GM21367 (cell line): ENCODE data around the gene DYDC1.
"Not testable (repeated sequence)": the region's sequence is repeated elsewhere in the genome, so short reads cannot be mapped to it uniquely, and the experiment has no call there.

ENCODE experiments used
- ATAC-seq: cut with Tn5 transposase; IDR thresholded peaks from one replicate; pipeline ENCODE4 v1.9.1; 2021; ENCODE audit not compliant: unreplicated experiment

Gene DYDC1

GRCh38 chr10:80356563-80356988, at the start of gene DYDC1, which contains the start of gene DYDC2:
Gene DYDC1, minus strand, starts transcription at chr10:80356755. Its CDS starts 4,154 bp downstream, at chr10:80352601.
Gene DYDC2, plus strand, starts transcription at chr10:80356781. Its CDS starts 5,663 bp downstream, at chr10:80362444.
- ATAC-seq: peak; percentile 62

- no peak for ATAC-seq
These were observed 49.6 kb upstream of the DYDC1 start for GRCh38 chr10:80406204-80406603.

- no peak for ATAC-seq
These were observed 49.1 kb upstream of the DYDC1 start for GRCh38 chr10:80405626-80406025.

- no peak for ATAC-seq
These were observed 48.5 kb upstream of the DYDC1 start for GRCh38 chr10:80405035-80405434.

GRCh38 chr10:80400136-80400804, 43.7 kb upstream of the DYDC1 start:
- ATAC-seq: no peak

GRCh38 chr10:80397014-80397413, 40.5 kb upstream of the DYDC1 start:
- ATAC-seq: no peak

- no peak for ATAC-seq
These were observed 37.9 kb upstream of the DYDC1 start for GRCh38 chr10:80394358-80394916.

GRCh38 chr10:80392250-80392649, 35.7 kb upstream of the DYDC1 start:
- no peak for ATAC-seq

- no peak for ATAC-seq
These were observed 34.2 kb upstream of the DYDC1 start for GRCh38 chr10:80390740-80391139.

GRCh38 chr10:80382989-80383388, 26.4 kb upstream of the DYDC1 start:
- ATAC-seq: peak; percentile 61

- no peak for ATAC-seq
These were observed 23.6 kb upstream of the DYDC1 start for GRCh38 chr10:80380185-80380584.

- no peak for ATAC-seq
These were observed 23.1 kb upstream of the DYDC1 start for GRCh38 chr10:80379701-80380100.

- no peak for ATAC-seq
These were observed 16.9 kb upstream of the DYDC1 start for GRCh38 chr10:80373502-80373901.

GRCh38 chr10:80372675-80373074, 16.1 kb upstream of the DYDC1 start:
- no peak for ATAC-seq

- no peak for ATAC-seq
These were observed 14.9 kb upstream of the DYDC1 start for GRCh38 chr10:80371467-80371866.

- no peak for ATAC-seq
These were observed 9.0 kb upstream of the DYDC1 start for GRCh38 chr10:80365510-80365909.

- ATAC-seq: no peak
These were observed 3.1 kb upstream of the DYDC1 start for GRCh38 chr10:80359644-80360043.

GRCh38 chr10:80358925-80359324, 2.4 kb upstream of the DYDC1 start:
- not testable (repeated sequence) for ATAC-seq

- ATAC-seq: no peak
These were observed 1.2 kb upstream of the DYDC1 start for GRCh38 chr10:80357851-80358125.

- ATAC-seq: no peak
These were observed 665 bp upstream of the DYDC1 start for GRCh38 chr10:80356989-80357850.

- no peak for ATAC-seq
These were observed 5.3 kb downstream of the DYDC1 start for GRCh38 chr10:80351220-80351619.

GRCh38 chr10:80350251-80350650, 6.3 kb downstream of the DYDC1 start:
- no peak for ATAC-seq
